Left ventricle myocardium inferior (tissue), 1 donor: ENCODE results near the gene TSEN34. TPM values are rescaled to one million over a fixed set of nuclear protein-coding genes. Genes with fewer than 3 reads are reported as not detected.

Experiments used
- DNase-seq: peaks from one replicate; pipeline ENCODE4 v3.0.0-alpha.2; 2020
- H3K27ac ChIP-seq: fragments of 200-600 bp; replicated peaks from 2 replicates; pipeline ENCODE4 v1.8.0; 2021
- H3K27me3 ChIP-seq: fragments of 200-600 bp; 2 replicates; pipeline ENCODE4 v1.8.0; 2021; ENCODE audit warnings: low read depth
- H3K36me3 ChIP-seq: fragments of 200-600 bp; 2 replicates; pipeline ENCODE4 v1.8.0; 2021
- H3K4me1 ChIP-seq: fragments of 200-600 bp; 2 replicates; pipeline ENCODE4 v1.8.0; 2021
- H3K4me3 ChIP-seq: fragments of 200-600 bp; 2 replicates; pipeline ENCODE4 v1.8.0; 2021; ENCODE audit warnings: mild to moderate bottlenecking, moderate library complexity
- H3K9me3 ChIP-seq: fragments of 200-600 bp; replicated peaks from 2 replicates; pipeline ENCODE4 v1.8.0; 2021
- CTCF ChIP-seq: fragments of 200-600 bp; IDR thresholded peaks from 2 replicates; pipeline ENCODE4 v1.8.0; 2021; ENCODE audit warnings: antibody characterized with exemption, mild to moderate bottlenecking, borderline replicate concordance
- intact Hi-C: fragments of 100-400 bp; cut with micrococcal nuclease; formaldehyde crosslinking; loops from one replicate; pipeline ENCODE4 v1.11.0; 2022
- total RNA-seq: library from RNA; stranded (reverse); fragmentation: NEBNext Ultra II Directional; extraction: Animal tissue kit (Norgen Biotek cat#: 25700); gene quantifications from one replicate; pipeline ENCODE4 v1.2.1, GENCODE V29; 2021
- donor health status: DM: no; HTN: yes; CAD: no; lungs with severe emphysema.

TSEN34 gene
- total RNA-seq, 1 donor from 2014 or later, result 16.2 TPM

- Histone ChIP-seq H3K27ac (peak overlapping the region; percentile 27), H3K36me3 (peaks cover 100% of the 10 kb centered on the region), H3K4me1 (peaks cover 18% of the 10 kb centered on the region), H3K27me3 (no peaks in the 10 kb centered on the region), H3K9me3 (no peaks in the 10 kb centered on the region), H3K4me3 (no peak overlapping the region)
- TF ChIP-seq CTCF, result no peak
- intact Hi-C loops, result no loop called here
- DNase-seq, result no peak
Measured at GRCh38 chr19:54152878-54153524, 38.1 kb upstream of the TSEN34 start.

- Histone ChIP-seq H3K4me1 (peaks cover 19% of the 10 kb centered on the region), H3K27me3 (no peaks in the 10 kb centered on the region), H3K4me3 (no peak overlapping the region), H3K36me3 (peaks cover 94% of the 10 kb centered on the region), H3K9me3 (no peaks in the 10 kb centered on the region), H3K27ac (peak overlapping the region; percentile 27)
- TF ChIP-seq CTCF, result no peak
- intact Hi-C loops, result no loop called here
- no peak for DNase-seq
Measured at GRCh38 chr19:54153731-54154326, 37.3 kb upstream of the TSEN34 start.

GRCh38 chr19:54154603-54155345 is 36.3 kb upstream of the TSEN34 start:
- intact Hi-C loops, result no loop called here
- TF ChIP-seq CTCF, result no peak
- Histone ChIP-seq H3K27ac (no peak overlapping the region), H3K4me3 (no peak overlapping the region), H3K9me3 (no peaks in the 10 kb centered on the region), H3K4me1 (peaks cover 23% of the 10 kb centered on the region), H3K27me3 (no peaks in the 10 kb centered on the region), H3K36me3 (peaks cover 85% of the 10 kb centered on the region)
- DNase-seq, result no peak

GRCh38 chr19:54155694-54156093 is 35.4 kb upstream of the TSEN34 start:
- TF ChIP-seq CTCF, result no peak
- H3K36me3 ChIP-seq, result peaks cover 75% of the 10 kb centered on the region
- H3K9me3 ChIP-seq, result no peaks in the 10 kb centered on the region
- no peak overlapping the region for H3K4me3 ChIP-seq
- intact Hi-C loops, result no loop called here
- H3K27ac ChIP-seq, result no peak overlapping the region
- H3K4me1 ChIP-seq, result peaks cover 31% of the 10 kb centered on the region
- DNase-seq, result no peak
- no peaks in the 10 kb centered on the region for H3K27me3 ChIP-seq

GRCh38 chr19:54156490-54156889 is 34.6 kb upstream of the TSEN34 start:
- DNase-seq, result no peak
- Histone ChIP-seq H3K36me3 (peaks cover 68% of the 10 kb centered on the region), H3K4me3 (no peak overlapping the region), H3K9me3 (no peaks in the 10 kb centered on the region), H3K4me1 (peaks cover 38% of the 10 kb centered on the region), H3K27me3 (no peaks in the 10 kb centered on the region), H3K27ac (no peak overlapping the region)
- intact Hi-C loops, result no loop called here
- TF ChIP-seq CTCF, result no peak
